ENCODE data around the gene MACROD2. TPM values are rescaled to one million over a fixed set of nuclear protein-coding genes. Genes with fewer than 3 reads are reported as not detected.

Gene MACROD2
- polyA plus RNA-seq, 3 donors, result 12.8 to 13.4 (median 13.2) TPM

DNA sequence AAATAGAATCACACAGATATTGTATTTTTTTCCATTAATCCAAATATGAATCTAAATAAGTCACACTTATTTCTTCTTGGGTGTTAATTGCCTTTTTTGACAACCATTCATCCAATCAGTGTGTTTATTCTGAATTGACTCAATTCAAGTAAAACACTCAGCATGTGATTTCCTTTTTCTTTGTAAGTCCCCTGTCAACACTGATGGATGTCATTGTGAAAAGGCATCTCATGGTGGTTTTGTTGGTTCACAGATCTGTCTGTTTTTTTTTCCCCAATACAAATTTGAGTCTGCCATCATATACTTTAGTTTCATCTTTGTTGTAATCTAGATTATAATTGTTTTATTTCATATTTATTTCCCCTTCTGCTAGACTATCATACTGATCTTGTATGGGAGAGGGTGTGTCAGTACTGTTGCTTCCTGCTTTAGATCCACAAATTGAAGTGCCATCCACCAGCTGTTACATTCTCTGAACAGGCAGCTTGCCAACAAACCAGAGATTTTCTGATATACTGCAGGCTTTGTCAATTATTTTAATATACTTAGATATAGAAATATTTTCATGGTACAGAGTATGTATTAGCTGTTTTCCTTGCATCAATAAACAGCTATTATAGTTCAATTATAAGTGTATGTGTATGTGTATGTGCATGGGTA lies 406.3 kb downstream of the MACROD2 start:
- DNase-seq, result no peak

DNA sequence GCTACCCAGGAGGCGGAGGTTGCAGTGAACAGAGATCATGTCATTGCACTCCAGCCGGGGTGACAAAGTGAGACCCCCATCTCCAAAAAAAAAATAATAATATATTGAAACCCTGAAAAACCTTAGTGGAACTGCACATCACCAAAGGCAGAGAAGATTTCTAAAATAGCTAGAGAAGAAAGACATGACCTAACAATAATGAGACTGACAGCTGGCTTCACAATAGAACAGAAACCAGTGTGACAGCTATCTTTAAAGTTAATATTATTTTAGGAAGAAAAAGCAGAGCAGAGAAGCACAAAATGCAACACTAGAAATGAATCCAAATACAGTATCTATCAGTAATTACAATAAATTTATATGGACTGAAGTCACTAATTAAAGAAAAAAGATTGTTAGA lies 409.2 kb downstream of the MACROD2 start:
- no peak for DNase-seq

DNA sequence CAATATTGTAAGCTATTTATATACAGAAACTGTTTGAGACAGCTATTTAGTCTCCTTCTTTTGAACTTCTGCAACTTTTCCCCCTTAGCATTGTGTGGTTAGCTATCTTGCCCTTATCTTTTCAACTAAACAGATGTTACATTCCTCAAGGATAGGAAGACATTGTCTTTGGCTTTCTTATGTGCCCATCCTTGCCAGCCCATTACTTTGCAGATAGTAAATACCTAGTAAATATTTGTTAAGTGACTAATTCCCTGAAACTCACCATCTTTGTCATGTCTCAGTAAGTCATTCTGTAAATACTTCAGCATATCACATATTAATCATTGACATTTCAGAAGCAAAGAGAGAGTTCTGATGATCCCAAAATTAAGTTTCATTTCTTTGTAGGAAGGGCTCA lies 411.2 kb downstream of the MACROD2 start:
- DNase-seq, result no peak

DNA sequence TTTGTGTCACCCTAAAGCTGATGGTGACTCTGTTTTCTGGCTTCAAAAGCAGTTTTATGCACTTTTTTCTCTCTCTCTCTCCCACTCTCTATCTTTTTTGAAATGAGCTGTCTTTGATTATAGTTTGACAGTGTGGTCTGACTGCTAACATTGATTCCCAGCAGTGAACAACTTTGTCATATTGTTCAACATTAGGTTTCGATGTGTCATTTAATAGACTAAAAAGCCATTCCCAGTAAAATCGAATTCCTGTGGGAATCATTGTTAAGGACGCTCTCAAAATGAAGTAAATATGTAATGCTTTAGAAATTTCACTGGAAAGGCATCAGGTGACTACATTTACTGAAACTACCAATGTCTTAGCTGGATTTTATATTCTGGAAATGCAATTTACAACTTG lies 412.0 kb downstream of the MACROD2 start:
- DNase-seq, result no peak

DNA sequence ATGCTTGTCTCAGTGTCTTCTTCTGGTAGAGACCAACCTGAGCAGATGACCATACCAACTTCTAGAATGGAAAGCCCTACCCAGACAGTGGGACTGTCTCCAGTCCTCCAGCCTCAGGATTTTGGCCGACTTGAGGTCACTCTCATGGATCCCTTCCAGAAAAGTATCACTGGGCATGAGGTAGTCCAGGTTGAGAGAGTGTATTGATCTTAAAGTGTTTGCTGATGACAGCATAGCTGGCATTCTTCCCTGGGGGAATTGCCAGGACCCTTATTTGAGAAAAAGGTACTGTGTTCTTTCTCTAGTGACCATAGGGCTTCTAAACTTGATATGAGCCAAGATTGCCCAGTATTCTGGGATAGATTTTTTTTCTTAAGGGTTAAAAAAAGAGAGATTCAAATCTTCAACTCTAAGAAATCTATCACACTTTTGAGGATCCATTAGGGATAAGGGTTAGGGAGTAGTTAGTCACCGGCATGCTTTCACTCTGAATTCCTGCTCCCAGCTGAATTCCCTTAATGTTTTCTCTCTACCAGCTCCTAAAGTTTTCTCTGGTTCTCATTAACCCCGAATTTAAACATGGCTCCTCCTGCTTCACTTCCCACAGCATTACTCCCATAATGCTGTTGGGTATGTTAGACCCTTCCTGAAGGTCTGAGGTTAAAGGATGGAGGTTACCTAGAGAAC lies 415.7 kb downstream of the MACROD2 start:
- DNase-seq, result no peak

DNA sequence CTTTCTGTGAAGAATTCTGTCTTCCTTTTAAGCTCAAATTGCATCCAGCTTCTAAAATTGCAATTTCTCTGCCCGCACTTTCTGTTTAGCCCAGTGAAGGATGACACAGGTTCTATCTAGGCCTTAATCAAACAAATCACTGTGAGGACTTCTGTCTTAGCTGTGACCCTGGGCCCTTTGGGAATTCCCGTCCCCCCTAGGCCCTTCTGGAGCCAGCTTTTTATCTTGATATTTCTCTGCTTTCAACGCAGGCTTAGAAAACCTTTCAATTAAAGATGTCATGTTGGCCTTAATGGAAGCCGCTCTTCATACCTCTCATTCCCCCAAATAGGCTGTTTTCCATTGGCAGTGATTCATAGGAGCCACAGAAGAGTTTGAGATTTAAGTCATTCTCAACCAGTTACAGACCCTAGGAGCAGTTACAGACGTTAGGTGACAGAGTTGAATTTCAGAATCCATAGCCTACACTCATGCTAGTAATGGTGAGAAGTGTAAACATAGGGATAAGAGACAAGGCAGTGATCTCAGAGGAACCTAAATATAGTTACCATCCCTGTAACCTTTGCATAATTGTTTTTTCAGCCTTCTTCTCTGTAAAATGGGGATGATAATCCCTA lies 416.9 kb downstream of the MACROD2 start:
- DNase-seq, result no peak

DNA sequence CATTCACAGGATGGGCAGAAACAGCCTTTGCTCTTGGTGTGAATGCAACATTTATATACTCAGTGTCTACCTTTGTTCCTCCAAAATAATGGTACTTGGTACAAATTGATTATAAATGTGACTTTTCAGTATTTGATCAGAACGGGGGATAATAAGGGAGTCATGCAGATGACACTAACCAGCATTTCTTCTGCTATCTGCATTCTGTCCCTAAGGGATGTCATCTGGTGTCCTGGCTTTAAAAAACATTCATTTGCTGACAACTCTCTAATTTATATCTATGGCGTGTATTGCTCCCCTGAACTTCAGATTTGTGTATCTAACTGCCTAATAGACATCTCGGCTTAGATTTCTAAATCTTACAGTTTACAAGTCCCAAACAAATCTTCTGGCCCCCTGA lies 418.5 kb downstream of the MACROD2 start:
- no peak for DNase-seq

DNA sequence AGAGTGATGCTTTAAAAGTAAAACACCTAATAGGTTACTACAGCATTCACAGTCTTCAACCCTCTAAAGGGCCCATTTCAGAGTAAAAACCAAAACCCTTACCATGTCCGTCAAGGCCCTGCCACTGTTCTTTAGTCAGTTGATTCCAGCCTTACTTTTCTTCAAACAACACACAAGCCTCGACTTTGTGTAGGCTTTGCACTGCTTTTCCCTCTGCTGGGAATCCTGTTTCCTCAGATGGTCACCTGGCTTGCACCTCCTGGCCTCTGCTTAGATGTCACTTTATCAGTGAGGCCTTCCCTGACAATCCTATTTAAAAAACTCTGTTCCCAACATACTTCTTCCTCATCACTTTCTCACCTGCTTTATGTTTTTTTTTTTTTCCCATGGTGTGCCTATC lies 419.2 kb downstream of the MACROD2 start:
- DNase-seq, result no peak

DNA sequence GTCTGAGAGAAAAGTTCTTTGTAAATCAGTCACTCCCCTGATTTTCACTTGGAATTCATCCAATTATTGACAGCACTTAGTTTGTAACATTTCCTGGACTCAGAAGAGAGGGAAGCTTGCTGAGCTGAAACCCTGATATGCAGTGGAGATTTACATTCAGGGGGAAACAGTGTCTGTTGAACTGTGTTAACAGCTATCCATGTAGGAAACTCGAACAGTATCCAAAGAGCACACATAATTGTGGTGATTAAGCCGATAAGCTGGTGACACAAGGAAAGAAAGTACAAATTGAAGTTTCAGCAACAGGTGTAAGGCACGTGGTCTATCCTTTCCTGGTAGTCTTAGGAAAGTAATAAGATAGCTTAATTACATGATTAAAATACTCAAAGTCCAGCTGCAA lies 420.2 kb downstream of the MACROD2 start:
- no peak for DNase-seq

DNA sequence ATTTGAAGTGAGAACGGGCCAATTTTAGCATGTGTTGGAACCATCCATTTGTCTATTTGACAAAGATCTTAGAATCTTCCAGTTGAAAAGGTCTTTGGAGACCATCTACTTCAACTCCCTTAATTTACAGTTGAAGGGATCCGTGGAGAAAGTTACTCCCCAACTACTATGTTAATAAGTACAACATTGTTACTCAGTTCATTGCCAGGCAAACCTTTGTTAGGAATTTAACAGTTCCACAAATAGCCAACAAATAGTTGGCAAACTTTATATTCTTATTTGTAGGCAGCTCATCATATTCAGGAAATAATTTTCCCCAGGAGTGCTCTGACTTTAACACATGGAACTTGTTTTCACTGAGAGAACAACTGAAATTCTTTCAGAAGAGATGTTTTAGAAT lies 423.1 kb downstream of the MACROD2 start:
- DNase-seq, result no peak

DNA sequence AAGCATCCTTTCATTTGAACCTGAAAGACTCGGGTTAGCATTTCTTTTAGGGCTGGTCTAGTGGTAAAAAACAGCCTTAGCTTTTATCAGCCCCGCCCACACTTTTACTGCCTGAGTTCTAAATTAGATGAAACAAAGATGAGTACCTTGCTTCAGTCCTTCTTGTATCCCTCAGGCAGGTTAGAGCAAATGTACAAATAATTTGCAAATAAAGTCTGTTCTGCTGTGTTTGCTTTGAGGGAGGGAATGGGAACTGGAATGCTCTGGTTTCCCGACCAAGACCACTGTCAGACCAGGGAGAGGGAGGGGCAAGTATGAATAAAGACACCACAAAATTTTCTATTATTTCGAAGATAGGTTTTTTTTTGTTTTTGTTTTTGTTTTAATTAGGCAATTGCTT lies 427.6 kb downstream of the MACROD2 start:
- DNase-seq, result no peak

DNA sequence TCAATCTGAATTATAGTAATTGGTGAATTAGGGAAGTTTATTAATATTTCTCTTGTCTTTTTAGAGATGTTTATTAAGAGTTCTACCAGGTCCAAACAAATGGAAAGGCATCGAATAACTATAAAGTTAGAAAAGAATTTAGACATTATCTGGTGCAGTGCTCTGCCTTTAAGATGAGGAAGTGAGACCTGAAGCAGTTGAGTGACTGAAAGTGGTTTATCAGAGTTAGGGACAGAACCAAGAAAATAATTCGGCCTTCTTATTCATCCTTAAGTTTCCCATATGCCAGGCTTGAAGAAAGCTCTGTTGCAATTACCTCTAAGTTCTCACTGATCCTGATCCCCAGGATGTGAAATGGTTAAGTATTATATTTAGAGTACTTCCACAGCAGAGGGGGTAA lies 436.3 kb downstream of the MACROD2 start:
- no peak for DNase-seq

DNA sequence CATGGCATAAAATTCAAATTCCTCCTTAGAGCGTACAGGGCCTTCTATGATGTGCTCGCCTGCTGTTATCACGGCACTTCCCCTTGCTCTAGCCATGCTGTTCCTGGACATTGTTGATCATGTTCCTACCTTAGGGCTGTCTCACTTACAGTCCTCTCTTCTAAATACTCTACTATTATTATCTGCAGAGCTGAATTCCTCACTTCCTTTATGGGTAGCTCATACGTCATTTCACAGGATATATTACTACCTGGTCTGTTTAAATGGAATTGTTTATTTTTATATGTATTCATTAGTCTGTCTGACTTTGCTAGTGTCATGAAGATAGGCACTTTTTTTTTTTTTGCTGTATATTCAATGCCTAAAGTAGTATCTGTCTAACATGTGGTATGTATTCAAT lies 436.8 kb downstream of the MACROD2 start:
- DNase-seq, result no peak

DNA sequence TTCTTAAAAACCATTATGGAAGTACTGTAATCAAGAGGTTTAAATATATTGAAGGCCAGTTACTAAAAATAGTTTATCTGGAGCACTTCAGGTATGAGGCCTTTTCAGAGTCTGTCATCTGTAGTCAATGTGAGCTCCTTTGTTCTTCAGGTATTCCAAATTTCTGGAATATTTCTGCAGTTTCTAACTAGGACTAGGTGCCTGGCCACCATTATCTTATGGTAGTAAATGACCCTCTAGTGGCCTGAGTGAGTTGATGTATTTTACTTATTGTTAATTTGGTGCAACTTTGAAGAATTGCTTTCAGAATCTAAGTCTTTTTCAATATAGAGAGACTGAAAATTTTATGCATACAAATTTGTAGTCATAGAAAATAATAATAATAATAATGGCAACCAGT lies 437.3 kb downstream of the MACROD2 start:
- no peak for DNase-seq

DNA sequence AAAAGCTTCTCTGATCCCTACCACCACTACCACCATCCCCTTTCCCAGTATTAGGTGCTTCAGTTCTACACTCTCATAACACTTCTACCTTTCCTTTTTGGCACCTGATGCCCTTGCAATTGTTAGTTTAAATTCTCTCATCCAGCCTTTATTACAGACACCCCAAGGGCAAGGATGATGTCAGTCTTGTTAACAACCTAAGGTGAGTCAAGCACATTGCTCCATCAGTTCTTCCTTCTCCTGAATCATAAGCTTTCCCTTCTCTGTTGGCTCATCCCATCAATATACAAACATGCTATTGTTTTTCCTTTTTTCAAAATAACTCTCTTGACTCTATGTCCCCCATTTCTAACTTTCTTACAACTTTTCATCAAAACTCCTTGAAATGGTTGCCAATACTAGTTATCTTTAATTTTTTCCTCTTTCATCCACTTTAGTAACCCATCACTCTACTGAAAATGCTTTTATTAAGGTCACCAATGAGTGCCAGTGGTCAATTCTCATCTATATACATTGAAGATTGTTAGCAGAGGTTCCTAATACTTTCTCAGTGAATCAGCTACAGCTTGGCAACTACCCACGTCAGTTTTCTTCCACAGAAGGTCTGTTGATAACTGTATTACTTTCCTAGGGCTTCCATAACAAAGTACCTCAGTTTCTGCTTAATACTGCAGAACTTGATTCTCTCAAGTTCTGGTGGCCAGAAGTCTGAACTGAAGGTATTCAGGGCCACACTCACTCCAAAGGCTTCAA lies 439.2 kb downstream of the MACROD2 start:
- DNase-seq, result no peak

DNA sequence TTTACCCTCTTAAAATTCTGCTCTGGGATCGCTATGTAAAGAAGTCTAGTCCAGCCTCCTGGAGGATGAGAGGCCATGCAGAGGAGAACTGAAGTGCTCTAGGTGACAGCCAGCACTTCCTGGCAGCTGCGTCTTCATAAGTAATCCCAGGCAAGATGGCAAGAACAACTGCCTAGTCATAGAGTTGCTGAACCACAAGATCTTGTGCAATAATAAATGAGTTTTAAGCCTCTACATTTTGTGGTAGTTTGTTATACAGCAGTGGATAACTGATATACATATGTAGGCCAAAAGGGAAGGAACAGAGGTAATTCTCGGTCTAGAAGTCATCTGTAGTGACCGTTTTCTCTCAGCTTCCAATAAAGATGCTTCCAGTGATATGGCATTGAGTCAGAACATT lies 445.9 kb downstream of the MACROD2 start:
- no peak for DNase-seq

DNA sequence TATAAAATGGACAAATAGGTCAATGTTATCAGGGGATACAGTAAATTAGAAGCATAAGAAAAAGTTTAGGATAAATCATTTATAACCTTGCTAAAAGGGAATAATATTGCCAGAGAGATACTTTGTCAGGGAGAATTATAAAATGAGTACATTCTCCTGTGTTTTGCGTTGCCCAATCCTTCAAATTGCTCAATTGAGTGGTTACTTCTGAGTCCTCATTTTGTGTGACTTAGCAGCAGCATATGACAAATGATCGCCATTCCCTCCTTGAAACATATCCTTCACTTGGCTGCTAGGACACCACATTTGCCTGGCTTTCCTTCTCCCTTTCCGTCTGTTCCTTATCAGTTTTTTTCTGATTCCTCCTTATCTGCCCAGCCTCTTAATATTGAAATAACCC lies 448.8 kb downstream of the MACROD2 start:
- DNase-seq, result no peak

DNA sequence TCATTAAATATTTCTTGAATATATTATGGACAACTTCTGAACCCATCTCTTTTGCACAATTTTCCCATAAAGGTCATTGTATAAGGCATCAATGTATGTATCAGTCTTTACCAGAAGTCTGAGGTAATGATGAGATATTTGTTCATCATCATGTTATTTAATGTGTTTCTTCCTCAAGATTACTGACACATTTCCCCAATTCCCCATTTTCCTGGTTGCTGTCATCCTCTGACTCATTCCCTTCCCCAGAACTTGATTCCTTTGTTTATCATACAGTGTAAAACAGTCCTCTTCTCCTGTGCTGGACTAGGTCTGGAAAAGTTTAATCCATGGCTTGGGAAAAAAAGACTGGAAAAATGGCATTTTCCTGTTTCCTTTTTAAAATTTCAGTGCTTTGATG lies 450.0 kb downstream of the MACROD2 start:
- no peak for DNase-seq

DNA sequence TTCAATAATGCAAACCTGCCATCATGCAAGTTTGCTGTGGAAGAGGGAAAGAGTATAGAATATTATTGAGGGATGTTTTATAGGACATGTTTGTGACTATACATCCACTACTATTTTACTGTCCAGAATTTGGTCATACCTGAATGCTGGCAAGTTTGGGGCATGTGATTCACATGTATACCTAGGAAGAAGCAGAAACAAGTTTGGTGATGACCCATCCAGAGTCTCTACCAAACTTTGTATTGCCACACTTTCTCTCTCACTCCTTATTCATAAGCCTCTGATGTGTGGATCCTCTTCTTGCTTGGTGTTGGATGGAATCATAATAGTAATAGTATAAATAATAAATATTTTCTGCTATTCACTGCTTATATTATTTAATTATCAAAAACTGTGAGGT lies 450.6 kb downstream of the MACROD2 start:
- DNase-seq, result no peak

DNA sequence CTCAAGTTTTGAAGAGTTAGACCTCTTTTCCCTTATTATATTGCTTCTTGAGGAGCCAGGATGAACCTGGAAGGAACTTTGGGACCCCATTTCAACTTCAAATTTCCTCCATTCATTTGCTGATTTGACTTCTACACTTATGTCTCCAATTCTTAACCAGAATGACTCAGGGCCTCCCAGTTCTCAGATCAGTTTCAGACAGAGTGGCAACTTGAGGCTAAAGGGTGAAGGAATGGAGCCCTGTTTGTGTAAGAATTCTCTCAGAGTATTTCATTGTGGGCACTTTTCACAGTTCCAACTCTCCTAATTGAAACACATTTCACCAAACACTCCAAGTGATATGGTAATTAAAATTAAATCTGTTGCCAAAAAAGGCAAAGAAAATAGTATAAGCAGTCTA lies 451.1 kb downstream of the MACROD2 start:
- no peak for DNase-seq

DNA sequence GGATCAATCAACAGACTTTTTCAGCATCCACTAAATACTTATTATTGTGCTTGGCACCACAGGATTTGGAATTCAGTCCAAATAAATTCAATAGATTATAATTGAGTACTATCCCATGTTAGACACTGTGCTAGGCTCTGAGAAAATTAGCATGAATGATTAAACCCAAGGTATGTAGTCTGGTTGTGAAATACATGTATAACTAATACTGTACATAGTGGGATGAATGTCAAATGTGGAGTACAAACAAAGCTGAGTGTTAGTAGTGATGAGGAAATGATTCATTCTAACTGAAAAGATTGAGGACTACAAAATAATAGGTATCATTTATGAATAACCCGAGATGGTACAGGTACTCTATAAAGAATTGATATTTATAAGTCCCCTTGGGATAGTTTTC lies 454.0 kb downstream of the MACROD2 start:
- DNase-seq, result no peak

DNA sequence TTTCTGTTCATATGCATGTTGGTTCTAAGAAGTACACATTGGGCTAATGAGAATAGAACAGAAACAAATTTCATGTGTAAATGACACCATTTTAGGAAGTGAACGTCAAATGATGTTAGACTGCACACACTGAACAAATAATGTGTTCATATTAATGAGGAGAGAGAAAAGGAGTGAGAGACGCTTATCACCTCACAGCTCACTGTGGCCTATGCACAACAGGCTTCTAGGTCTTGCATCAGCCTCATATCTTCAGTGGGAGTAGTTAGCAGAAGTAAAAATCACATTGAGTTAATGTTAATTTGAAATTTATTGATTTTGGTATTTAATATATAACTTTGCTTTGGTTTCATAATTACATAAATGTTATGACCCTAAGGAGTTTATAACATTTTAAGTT lies 454.9 kb downstream of the MACROD2 start:
- DNase-seq, result no peak

DNA sequence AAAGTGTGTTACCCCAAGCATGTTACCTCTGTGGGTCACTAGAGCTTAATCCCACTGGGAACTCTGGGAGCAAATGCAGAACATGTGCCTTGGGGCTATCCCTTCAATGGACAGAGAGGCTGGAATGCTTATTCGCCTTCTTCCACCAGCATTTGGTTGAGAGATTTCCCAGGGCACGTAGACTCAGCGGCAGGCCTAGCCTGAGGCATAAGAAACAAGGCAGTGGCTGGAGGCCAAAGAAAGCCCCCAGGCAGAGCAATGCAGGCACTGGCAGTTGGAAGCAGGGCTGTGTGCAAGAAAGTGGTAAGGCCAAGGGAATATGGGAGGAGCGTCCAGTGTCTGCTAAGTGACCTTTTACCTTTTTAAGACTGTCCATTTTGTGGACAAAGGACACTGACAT lies 456.1 kb downstream of the MACROD2 start:
- no peak for DNase-seq

Measured in renal pelvis (tissue), 4 donors.